GM19372 (cell line): Measurements from ENCODE around the gene EIF3F.

Experiments used
- ATAC-seq: cut with Tn5 transposase; IDR thresholded peaks from one replicate; pipeline ENCODE4 v1.9.1; 2021; ENCODE audit warnings: mild to moderate bottlenecking, low read depth, moderate library complexity; ENCODE audit not compliant: unreplicated experiment

EIF3F gene

GRCh38 chr11:8019314-8020243, 32.4 kb downstream of the EIF3F start:
- ATAC-seq = no peak

- no peak for ATAC-seq
These were observed 33.1 kb downstream of the EIF3F start for GRCh38 chr11:8020244-8020597.

GRCh38 chr11:8021920-8022319, 34.8 kb downstream of the EIF3F start:
- ATAC-seq = no peak

- no peak for ATAC-seq
These were observed 35.7 kb downstream of the EIF3F start for GRCh38 chr11:8022876-8023275.

- no peak for ATAC-seq
These were observed 36.9 kb downstream of the EIF3F start for GRCh38 chr11:8023831-8024555.

- ATAC-seq = no peak
These were observed 38.0 kb downstream of the EIF3F start for GRCh38 chr11:8025123-8025522.

GRCh38 chr11:8025816-8026215, 38.7 kb downstream of the EIF3F start:
- no peak for ATAC-seq

GRCh38 chr11:8026982-8027381, 39.8 kb downstream of the EIF3F start:
- ATAC-seq = no peak

- no peak for ATAC-seq
These were observed 41.6 kb downstream of the EIF3F start for GRCh38 chr11:8028766-8029165.

- no peak for ATAC-seq
These were observed 43.5 kb downstream of the EIF3F start for GRCh38 chr11:8030526-8031247.

- ATAC-seq = no peak
These were observed 44.3 kb downstream of the EIF3F start for GRCh38 chr11:8031248-8032115.

- no peak for ATAC-seq
These were observed 45.0 kb downstream of the EIF3F start for GRCh38 chr11:8032122-8032521.

GRCh38 chr11:8032576-8033304, 45.6 kb downstream of the EIF3F start:
- ATAC-seq = no peak

- peak; percentile 86 for ATAC-seq
These were observed 46.4 kb downstream of the EIF3F start for GRCh38 chr11:8033305-8034105.

GRCh38 chr11:8034106-8034585, 47.0 kb downstream of the EIF3F start:
- no peak for ATAC-seq

- ATAC-seq = no peak
These were observed 47.6 kb downstream of the EIF3F start for GRCh38 chr11:8034604-8035190.

GRCh38 chr11:8035200-8035855, 48.2 kb downstream of the EIF3F start:
- no peak for ATAC-seq
